ENCODE measurements around the gene CPNE1. TPM values are rescaled to one million over a fixed set of nuclear protein-coding genes. Genes with fewer than 3 reads are reported as not detected.
A peak's percentile ranks its signal among the peaks of the same experiment; 100 is the strongest.
"Not testable (repeated sequence)": the region's sequence is repeated elsewhere in the genome, so short reads cannot be mapped to it uniquely, and the experiment has no call there.

CPNE1 gene
- total RNA-seq, 2 experiments from 2014 or later = 261 to 281 TPM

DNA sequence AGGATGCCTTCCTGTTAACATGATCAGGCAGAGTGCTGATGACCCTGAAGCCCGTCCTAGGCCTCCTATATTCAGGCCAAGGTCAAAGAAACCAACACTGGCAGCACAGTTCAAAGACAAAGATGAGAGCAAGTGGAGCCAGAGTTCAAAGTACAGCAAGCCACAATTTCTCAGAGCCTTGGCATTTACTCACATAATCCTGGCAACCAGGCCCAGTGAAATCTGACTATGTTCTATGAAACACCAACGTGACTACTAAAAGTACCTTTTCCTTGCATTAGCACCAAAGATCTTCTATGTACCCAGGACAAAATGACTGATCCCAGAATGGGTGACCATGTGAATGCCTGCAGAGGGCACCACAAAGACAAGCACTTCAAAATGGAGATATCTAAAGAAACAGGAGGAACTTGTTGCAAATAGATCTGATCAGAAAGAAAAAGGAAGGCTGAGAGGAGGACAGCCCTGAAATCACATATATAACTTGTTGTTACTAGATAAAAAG is 30.6 kb upstream of the CPNE1 start:
- CTCF ChIA-PET = no interaction called here
- Mint-ChIP-seq H3K27ac (peak overlapping the region; percentile 17), H3K4me3 (no peak overlapping the region), H3K9me3 (no peaks in the 10 kb centered on the region), H3K36me3 (ENCODE audit: low read depth) (peaks cover 22% of the 10 kb centered on the region), H3K27me3 (ENCODE audit: low read depth) (no peaks in the 10 kb centered on the region), H3K4me1 (ENCODE audit: low read depth) (peaks cover 24% of the 10 kb centered on the region)
- intact Hi-C loops (cut with micrococcal nuclease) = loop anchor here (5.0 kb wide), 1 partner anchor 257 kb away; the partner anchor contains the start of gene SCAND1
- no peak for DNase-seq

GRCh38 chr20:35690265-35690664 is 25.6 kb upstream of the CPNE1 start:
- no peak for DNase-seq
- intact Hi-C loops (cut with micrococcal nuclease) = no loop called here
- no peak overlapping the region for H3K27ac Mint-ChIP-seq
- no peaks in the 10 kb centered on the region for H3K9me3 Mint-ChIP-seq
- H3K36me3 Mint-ChIP-seq (ENCODE audit: low read depth) = peaks cover 23% of the 10 kb centered on the region
- no peak overlapping the region for H3K4me3 Mint-ChIP-seq
- no peaks in the 10 kb centered on the region for H3K4me1 Mint-ChIP-seq (ENCODE audit: low read depth)
- CTCF ChIA-PET = no interaction called here
- no peaks in the 10 kb centered on the region for H3K27me3 Mint-ChIP-seq (ENCODE audit: low read depth)

GRCh38 chr20:35686872-35687271 is 22.2 kb upstream of the CPNE1 start:
- not testable (repeated sequence) for H3K27ac Mint-ChIP-seq; H3K4me3 Mint-ChIP-seq; H3K9me3 Mint-ChIP-seq; H3K4me1 Mint-ChIP-seq (ENCODE audit: low read depth); H3K27me3 Mint-ChIP-seq (ENCODE audit: low read depth)
- peaks cover 17% of the 10 kb centered on the region for H3K36me3 Mint-ChIP-seq (ENCODE audit: low read depth)
- CTCF ChIA-PET = interaction anchor here (1.1 kb wide), 1 partner anchor 197 kb away, joined by 3 read pairs; no protein-coding TSS in a partner anchor
- intact Hi-C loops (cut with micrococcal nuclease) = loop anchor here (1.0 kb wide), 1 partner anchor 197 kb away; no protein-coding TSS in a partner anchor
- peak; percentile 23 for DNase-seq

DNA sequence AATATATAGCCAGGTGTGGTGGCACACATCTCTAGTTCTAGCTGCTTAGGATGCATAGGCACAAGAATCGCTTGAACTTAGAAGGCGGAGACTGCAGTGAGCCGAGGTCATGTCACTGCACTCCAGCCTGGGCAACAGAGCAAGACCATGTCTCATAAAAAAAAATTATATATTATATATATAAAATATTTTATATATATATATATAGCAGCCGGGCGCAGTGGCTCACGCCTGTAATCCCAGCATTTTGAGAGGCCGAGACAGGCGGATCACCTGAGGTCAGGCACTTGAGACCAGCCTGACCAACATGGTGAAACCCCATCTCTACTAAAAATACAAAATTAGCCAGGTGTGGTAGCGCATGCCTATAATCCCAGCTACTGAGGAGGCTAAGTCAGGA is 20.7 kb upstream of the CPNE1 start:
- intact Hi-C loops (cut with micrococcal nuclease) = not testable (repeated sequence)

DNA sequence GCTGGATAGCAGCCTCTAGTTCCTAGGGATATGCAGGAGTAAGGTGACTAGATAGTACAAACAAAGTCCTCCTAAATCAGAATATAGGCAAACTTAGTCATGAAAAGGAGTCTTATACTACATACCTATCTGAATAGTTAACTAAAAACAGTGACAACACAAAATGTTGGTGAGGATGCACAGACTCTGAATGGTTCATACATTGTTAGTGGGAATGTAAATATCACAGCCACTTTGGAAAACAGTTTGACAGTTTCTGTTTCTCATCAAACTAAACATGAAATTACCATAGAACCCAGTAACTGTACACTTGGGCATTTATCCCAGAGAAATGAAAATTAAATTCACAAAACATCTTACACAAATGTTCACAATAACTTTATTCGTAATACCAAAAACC is 17.3 kb upstream of the CPNE1 start:
- Mint-ChIP-seq H3K4me3 (no peak overlapping the region), H3K36me3 (ENCODE audit: low read depth) (peaks cover 4% of the 10 kb centered on the region), H3K27ac (no peak overlapping the region), H3K4me1 (ENCODE audit: low read depth) (no peaks in the 10 kb centered on the region), H3K27me3 (ENCODE audit: low read depth) (no peaks in the 10 kb centered on the region), H3K9me3 (no peaks in the 10 kb centered on the region)
- DNase-seq = no peak
- intact Hi-C loops (cut with micrococcal nuclease) = no loop called here
- CTCF ChIA-PET = no interaction called here

More for the DNA sequence above, 20.7 kb upstream of the CPNE1 start:
- H3K36me3 Mint-ChIP-seq (ENCODE audit: low read depth) = peaks cover 16% of the 10 kb centered on the region
- DNase-seq; CTCF ChIA-PET; H3K4me1 Mint-ChIP-seq (ENCODE audit: low read depth); H3K4me3 Mint-ChIP-seq; H3K9me3 Mint-ChIP-seq; H3K27me3 Mint-ChIP-seq (ENCODE audit: low read depth); H3K27ac Mint-ChIP-seq: not testable (repeated sequence)

GRCh38 chr20:35680452-35681183 is 15.9 kb upstream of the CPNE1 start:
- H3K4me3 Mint-ChIP-seq = no peak overlapping the region
- no peaks in the 10 kb centered on the region for H3K4me1 Mint-ChIP-seq (ENCODE audit: low read depth)
- no peak overlapping the region for H3K27ac Mint-ChIP-seq
- DNase-seq = no peak
- CTCF ChIA-PET = interaction anchor here (0.7 to 0.8 kb wide), 2 partner anchors 205 to 218 kb away, joined by 3 to 5 read pairs; no protein-coding TSS in a partner anchor
- no peaks in the 10 kb centered on the region for H3K9me3 Mint-ChIP-seq
- H3K27me3 Mint-ChIP-seq (ENCODE audit: low read depth) = no peaks in the 10 kb centered on the region
- intact Hi-C loops (cut with micrococcal nuclease) = no loop called here
- H3K36me3 Mint-ChIP-seq (ENCODE audit: low read depth) = peaks cover 4% of the 10 kb centered on the region

DNA sequence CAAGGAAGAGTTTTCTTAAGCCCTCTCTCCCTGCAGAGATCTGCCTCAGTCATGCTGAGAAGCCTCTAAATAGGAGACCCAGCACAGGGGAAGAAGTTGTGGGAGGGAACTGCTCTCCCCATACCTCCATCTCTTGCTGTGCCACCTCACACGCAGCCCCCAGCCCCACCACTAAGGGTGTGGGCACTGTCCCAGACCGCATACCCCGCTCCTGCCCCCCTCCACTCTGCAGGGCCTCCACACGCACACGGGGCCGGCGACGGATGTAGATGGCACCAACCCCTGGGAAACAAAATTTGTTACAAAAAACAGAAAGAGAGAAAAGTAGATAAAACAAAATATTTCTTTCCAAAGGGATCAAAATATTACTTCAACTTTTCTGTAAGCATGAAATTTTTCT is 10.2 kb upstream of the CPNE1 start:
- intact Hi-C loops (cut with micrococcal nuclease) = no loop called here
- H3K4me1 Mint-ChIP-seq (ENCODE audit: low read depth) = no peaks in the 10 kb centered on the region
- CTCF ChIA-PET = no interaction called here
- no peak for DNase-seq
- H3K36me3 Mint-ChIP-seq (ENCODE audit: low read depth) = peaks cover 28% of the 10 kb centered on the region
- no peaks in the 10 kb centered on the region for H3K27me3 Mint-ChIP-seq (ENCODE audit: low read depth)
- no peaks in the 10 kb centered on the region for H3K9me3 Mint-ChIP-seq
- H3K27ac Mint-ChIP-seq = no peak overlapping the region
- H3K4me3 Mint-ChIP-seq = no peak overlapping the region

DNA sequence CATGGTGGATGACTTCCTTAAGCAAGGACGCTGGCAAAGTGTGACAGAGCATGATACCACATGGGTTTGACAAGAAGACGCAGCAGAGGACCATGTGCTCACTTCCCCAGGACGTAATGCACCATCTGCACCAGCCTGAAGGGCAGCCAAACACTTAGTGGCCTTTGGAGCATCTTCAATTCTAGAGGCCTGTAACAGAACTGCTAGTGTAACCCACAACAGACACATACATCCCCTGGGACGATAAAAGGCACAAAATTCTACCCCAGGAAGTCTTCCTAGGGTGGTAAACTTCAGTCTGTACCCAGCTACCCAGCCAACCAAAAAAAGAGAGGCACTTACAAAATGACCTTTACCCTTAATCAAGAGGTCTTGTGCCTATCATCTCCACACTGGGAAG is 9.2 kb upstream of the CPNE1 start:
- CTCF ChIA-PET = interaction anchor here (0.6 to 0.8 kb wide), 2 partner anchors 66 to 156 kb away, joined by 4 read pairs; no protein-coding TSS in a partner anchor
- no peaks in the 10 kb centered on the region for H3K9me3 Mint-ChIP-seq
- H3K36me3 Mint-ChIP-seq (ENCODE audit: low read depth) = peaks cover 32% of the 10 kb centered on the region
- no peaks in the 10 kb centered on the region for H3K27me3 Mint-ChIP-seq (ENCODE audit: low read depth)
- H3K4me1 Mint-ChIP-seq (ENCODE audit: low read depth) = no peaks in the 10 kb centered on the region
- no peak overlapping the region for H3K27ac Mint-ChIP-seq
- H3K4me3 Mint-ChIP-seq = no peak overlapping the region
- intact Hi-C loops (cut with micrococcal nuclease) = no loop called here
- DNase-seq = no peak

- Mint-ChIP-seq H3K4me1 (ENCODE audit: low read depth) (peaks cover 3% of the 10 kb centered on the region), H3K36me3 (ENCODE audit: low read depth) (peaks cover 32% of the 10 kb centered on the region), H3K27me3 (ENCODE audit: low read depth) (no peaks in the 10 kb centered on the region), H3K9me3 (no peaks in the 10 kb centered on the region), H3K27ac (no peak overlapping the region), H3K4me3 (no peak overlapping the region)
- CTCF ChIA-PET = no interaction called here
- no peak for DNase-seq
- intact Hi-C loops (cut with micrococcal nuclease) = loop anchor here (10.0 kb wide), 1 partner anchor 845 kb away; the partner anchor contains the start of gene NCOA6
Measured at GRCh38 chr20:35669681-35670080, 5.0 kb upstream of the CPNE1 start.

DNA sequence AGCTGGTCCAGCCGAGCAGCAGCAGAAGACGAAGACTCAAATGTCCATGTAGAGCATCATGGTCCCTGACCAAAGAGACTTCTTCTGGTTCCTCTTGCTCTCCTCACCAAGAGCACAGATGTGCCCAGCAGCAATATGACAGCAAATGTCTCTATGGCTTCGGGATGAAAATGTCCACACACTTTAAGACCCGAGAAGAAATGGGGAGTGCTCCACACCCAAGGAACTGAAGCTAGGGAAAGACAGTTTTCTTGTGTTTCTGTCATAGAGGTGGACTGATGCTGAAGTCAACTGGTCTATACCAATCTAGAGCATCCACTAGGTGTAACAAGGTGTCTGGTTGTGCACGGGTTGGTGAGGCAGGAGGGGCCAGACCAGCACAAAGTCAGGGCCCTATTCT is 4.5 kb upstream of the CPNE1 start:
- Mint-ChIP-seq H3K4me1 (ENCODE audit: low read depth) (peaks cover 3% of the 10 kb centered on the region), H3K27ac (no peak overlapping the region)
- CTCF ChIA-PET = interaction anchor here (1.0 kb wide), 1 partner anchor 156 kb away, joined by 3 read pairs; no protein-coding TSS in a partner anchor

GRCh38 chr20:35665949-35666288 is 1.2 kb upstream of the CPNE1 start:
- peak overlapping the region; percentile 54 for H3K27ac Mint-ChIP-seq
- intact Hi-C loops (cut with micrococcal nuclease) = loop anchor here (1.0 to 10.0 kb wide), 3 partner anchors 65 to 841 kb away; partner anchors contain the start of genes CEP250 and NCOA6
- CTCF ChIA-PET = interaction anchor here (0.7 to 1.5 kb wide), 7 partner anchors 10 to 489 kb away, joined by 3 to 8 read pairs (median 3); partner anchors contain the start of gene SCAND1
- H3K4me3 Mint-ChIP-seq = peak overlapping the region; percentile 14
- peaks cover 27% of the 10 kb centered on the region for H3K36me3 Mint-ChIP-seq (ENCODE audit: low read depth)
- no peak for DNase-seq
- H3K9me3 Mint-ChIP-seq = no peaks in the 10 kb centered on the region
- H3K4me1 Mint-ChIP-seq (ENCODE audit: low read depth) = peaks cover 23% of the 10 kb centered on the region
- H3K27me3 Mint-ChIP-seq (ENCODE audit: low read depth) = no peaks in the 10 kb centered on the region

More for the DNA sequence above, 4.5 kb upstream of the CPNE1 start:
- Mint-ChIP-seq H3K9me3 (no peaks in the 10 kb centered on the region), H3K27me3 (ENCODE audit: low read depth) (no peaks in the 10 kb centered on the region), H3K4me3 (no peak overlapping the region), H3K36me3 (ENCODE audit: low read depth) (peaks cover 31% of the 10 kb centered on the region)
- intact Hi-C loops (cut with micrococcal nuclease) = loop anchor here (10.0 kb wide), 1 partner anchor 844 kb away; the partner anchor contains the start of gene NCOA6
- no peak for DNase-seq

DNA sequence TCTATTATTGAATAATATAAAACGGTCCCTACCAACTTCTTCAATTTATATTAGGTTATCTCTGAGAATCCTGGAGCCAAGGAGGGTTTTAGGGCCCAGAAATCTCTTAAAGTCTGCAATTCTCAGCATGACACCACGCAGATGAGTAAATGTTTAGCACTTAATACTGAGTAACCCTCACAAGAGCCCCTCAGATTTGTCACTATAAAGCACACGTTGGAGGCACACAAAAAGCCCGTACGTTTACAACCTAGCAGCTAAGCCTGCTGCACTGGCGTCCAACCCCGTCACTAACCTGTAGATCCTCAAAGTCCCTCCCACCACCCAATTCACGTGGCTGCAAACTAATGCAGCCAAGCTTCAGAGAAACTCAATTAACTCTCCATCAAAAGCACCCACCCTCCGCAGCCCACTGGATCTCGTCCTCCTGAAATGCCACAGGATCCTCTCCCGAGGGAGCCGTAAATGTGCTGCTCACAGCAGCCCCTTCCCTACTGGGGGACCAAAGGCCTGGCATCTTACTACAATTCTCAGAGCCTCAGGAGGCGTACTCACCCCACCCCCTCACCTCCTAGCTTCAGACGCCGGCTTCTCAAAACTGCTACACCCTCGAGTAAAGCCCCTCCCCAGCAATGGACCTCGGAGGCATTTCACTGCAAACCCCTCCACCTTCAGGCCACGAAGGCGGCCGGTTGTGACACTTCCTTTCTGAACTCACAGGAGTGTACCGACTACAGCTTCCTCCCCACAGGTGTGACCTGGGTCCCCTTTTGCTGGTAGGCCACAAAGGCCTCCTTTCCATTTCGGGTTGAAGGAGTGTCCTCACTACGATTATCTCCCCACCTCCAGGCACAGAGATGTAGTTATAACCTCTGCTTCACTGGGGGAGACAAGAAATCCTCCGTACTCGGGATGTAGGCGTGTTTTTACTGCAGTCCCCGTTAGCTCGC is 909 bp downstream of the CPNE1 start:
- Mint-ChIP-seq H3K9me3 (peaks cover 6% of the 10 kb centered on the region), H3K36me3 (ENCODE audit: low read depth) (peaks cover 34% of the 10 kb centered on the region), H3K4me1 (ENCODE audit: low read depth) (peaks cover 43% of the 10 kb centered on the region), H3K27me3 (ENCODE audit: low read depth) (no peaks in the 10 kb centered on the region), H3K27ac (peak overlapping the region; percentile 99), H3K4me3 (peak overlapping the region; percentile 95)
- intact Hi-C loops (cut with micrococcal nuclease) = loop anchor here (1.0 to 10.0 kb wide), 12 partner anchors 36 to 1671 kb away; partner anchors contain the start of genes CEP250, ERGIC3, NCOA6 and NFS1
- CTCF ChIA-PET = interaction anchor here (1.5 to 2.1 kb wide), 3 partner anchors 44 to 291 kb away, joined by 5 to 8 read pairs (median 8); partner anchors contain the start of gene SCAND1
- peak; percentile 76 for DNase-seq
